Measurements from ENCODE around the gene SYTL5. TPM values are rescaled to one million over a fixed set of nuclear protein-coding genes. Genes with fewer than 3 reads are reported as not detected.

Gene SYTL5
- total RNA-seq, 1 donor from 2014 or later: 2.2 TPM

- no peaks in the 10 kb centered on the region for H3K27me3 Mint-ChIP-seq
- no peak overlapping the region for H3K27ac Mint-ChIP-seq
- no peak overlapping the region for H3K4me3 Mint-ChIP-seq
- DNase-seq (ENCODE audit: extremely low spot score, unreplicated experiment): no peak
- no peaks in the 10 kb centered on the region for H3K4me1 Mint-ChIP-seq (ENCODE audit: unreplicated experiment)
- H3K9me3 Mint-ChIP-seq: no peaks in the 10 kb centered on the region
- no peak for TF ChIP-seq CTCF (conservative IDR thresholded peaks at IDR 0.05)
- no peaks in the 10 kb centered on the region for H3K36me3 Mint-ChIP-seq
These were observed 13.2 kb upstream of the SYTL5 start for GRCh38 chrX:37993176-37993575.

GRCh38 chrX:37993837-37994619 lies 12.3 kb upstream of the SYTL5 start:
- no peaks in the 10 kb centered on the region for H3K9me3 Mint-ChIP-seq
- no peak overlapping the region for H3K27ac Mint-ChIP-seq
- DNase-seq (ENCODE audit: extremely low spot score, unreplicated experiment): no peak
- no peak for TF ChIP-seq CTCF (conservative IDR thresholded peaks at IDR 0.05)
- H3K4me3 Mint-ChIP-seq: no peak overlapping the region
- H3K4me1 Mint-ChIP-seq (ENCODE audit: unreplicated experiment): no peaks in the 10 kb centered on the region
- no peaks in the 10 kb centered on the region for H3K27me3 Mint-ChIP-seq
- H3K36me3 Mint-ChIP-seq: no peaks in the 10 kb centered on the region

- Mint-ChIP-seq H3K4me3 (no peak overlapping the region), H3K27ac (no peak overlapping the region), H3K4me1 (ENCODE audit: unreplicated experiment) (no peaks in the 10 kb centered on the region), H3K27me3 (no peaks in the 10 kb centered on the region), H3K36me3 (no peaks in the 10 kb centered on the region), H3K9me3 (no peaks in the 10 kb centered on the region)
- DNase-seq (ENCODE audit: extremely low spot score, unreplicated experiment): no peak
- TF ChIP-seq CTCF (conservative IDR thresholded peaks at IDR 0.05): no peak
These were observed 10.9 kb upstream of the SYTL5 start for GRCh38 chrX:37995428-37995827.

GRCh38 chrX:37997096-37997495 lies 9.3 kb upstream of the SYTL5 start:
- no peak for TF ChIP-seq CTCF (conservative IDR thresholded peaks at IDR 0.05)
- no peak overlapping the region for H3K27ac Mint-ChIP-seq
- H3K27me3 Mint-ChIP-seq: no peaks in the 10 kb centered on the region
- no peaks in the 10 kb centered on the region for H3K9me3 Mint-ChIP-seq
- H3K4me1 Mint-ChIP-seq (ENCODE audit: unreplicated experiment): no peaks in the 10 kb centered on the region
- H3K36me3 Mint-ChIP-seq: no peaks in the 10 kb centered on the region
- no peak for DNase-seq (ENCODE audit: extremely low spot score, unreplicated experiment)
- H3K4me3 Mint-ChIP-seq: no peak overlapping the region

GRCh38 chrX:37998586-37999262 lies 7.6 kb upstream of the SYTL5 start:
- no peaks in the 10 kb centered on the region for H3K36me3 Mint-ChIP-seq
- DNase-seq (ENCODE audit: extremely low spot score, unreplicated experiment): no peak
- no peak overlapping the region for H3K4me3 Mint-ChIP-seq
- no peak overlapping the region for H3K27ac Mint-ChIP-seq
- H3K27me3 Mint-ChIP-seq: no peaks in the 10 kb centered on the region
- no peak for TF ChIP-seq CTCF (conservative IDR thresholded peaks at IDR 0.05)
- no peaks in the 10 kb centered on the region for H3K4me1 Mint-ChIP-seq (ENCODE audit: unreplicated experiment)
- peaks cover 1% of the 10 kb centered on the region for H3K9me3 Mint-ChIP-seq

Data from type B pancreatic cell (in vitro differentiated cells).